HepG2 (cell line): ENCODE data around the gene ZNRD2. TPM values are rescaled to one million over a fixed set of nuclear protein-coding genes. Genes with fewer than 3 reads are reported as not detected.

Experiments
- CC2D1A ChIP-seq: sonication (generic); formaldehyde crosslinking; IDR thresholded peaks from 2 replicates; pipeline ENCODE4 v1.8.1; 2023; ENCODE audit warnings: mild to moderate bottlenecking, missing genetic modification reagents
- HNF4A ChIP-seq: sonication (generic); formaldehyde crosslinking; IDR thresholded peaks from 2 replicates; pipeline ENCODE4 v1.4.0; 2020; ENCODE audit warnings: missing genetic modification reagents
- ISX ChIP-seq: sonication (generic); formaldehyde crosslinking; conservative IDR thresholded peaks from 2 replicates; pipeline ENCODE4 v1.5.0; 2020; ENCODE audit warnings: missing genetic modification reagents
- SMAD1 ChIP-seq: sonication (generic); formaldehyde crosslinking; IDR thresholded peaks from 2 replicates; pipeline ENCODE4 v1.4.0; 2020; ENCODE audit warnings: missing genetic modification reagents, low read depth, mild to moderate bottlenecking, borderline replicate concordance
- SRY ChIP-seq: sonication (generic); formaldehyde crosslinking; IDR thresholded peaks from 2 replicates; pipeline ENCODE4 v1.8.0; 2022; ENCODE audit warnings: mild to moderate bottlenecking, missing genetic modification reagents
- STAG1 ChIP-seq: sonication (generic); formaldehyde crosslinking; IDR thresholded peaks from 2 replicates; pipeline ENCODE4 v1.4.0; 2020; ENCODE audit warnings: missing genetic modification reagents
- TAF1 ChIP-seq: sonication (generic); formaldehyde crosslinking; IDR thresholded peaks from 2 replicates; pipeline ENCODE4 v1.4.0; 2020; ENCODE audit warnings: missing genetic modification reagents
- THRA ChIP-seq: sonication (generic); formaldehyde crosslinking; IDR thresholded peaks from 2 replicates; pipeline ENCODE4 v1.4.0; 2020; ENCODE audit warnings: missing genetic modification reagents, borderline replicate concordance
- ZFP36L2 ChIP-seq: sonication (generic); formaldehyde crosslinking; IDR thresholded peaks from 2 replicates; pipeline ENCODE4 v1.4.0; 2020; ENCODE audit warnings: missing genetic modification reagents
- ZNF12 ChIP-seq: sonication (generic); formaldehyde crosslinking; IDR thresholded peaks from 2 replicates; pipeline ENCODE4 v1.5.0; 2020; ENCODE audit warnings: missing genetic modification reagents
- ZNF564 ChIP-seq: sonication (generic); formaldehyde crosslinking; IDR thresholded peaks from 2 replicates; pipeline ENCODE4 v1.8.1; 2023; ENCODE audit warnings: mild to moderate bottlenecking, missing genetic modification reagents
- ZNF609 ChIP-seq: sonication (generic); formaldehyde crosslinking; IDR thresholded peaks from 2 replicates; pipeline ENCODE4 v1.4.0; 2020; ENCODE audit warnings: mild to moderate bottlenecking, missing genetic modification reagents, borderline replicate concordance
- ZSCAN5A ChIP-seq: sonication (generic); formaldehyde crosslinking; IDR thresholded peaks from 2 replicates; pipeline ENCODE4 v1.8.0; 2022; ENCODE audit warnings: mild to moderate bottlenecking, missing genetic modification reagents, borderline replicate concordance
- polyA plus RNA-seq, 8 experiments: library from polyadenylated mRNA; depleted of rRNA in 3 of 8; stranded (reverse) in 7 of 8; unstranded in 1 of 8; fragments of >200 nt; fragmentation: Illumina TruSeq in 4 of 8; extraction: Trizol in 4 of 8; gene quantifications; 2 replicates each; pipeline versions ENCODE4 v1.2.1 to v1.2.3, GENCODE V29; 2011 to 2016; ENCODE audit warnings: low read depth in 4 of 8, missing spikeins in 1 of 8, mixed read lengths in 1 of 8; ENCODE audit not compliant: insufficient read depth in 1 of 8
- total RNA-seq, 5 experiments: library from RNA; depleted of rRNA; stranded (reverse); fragments of >200 nt; fragmentation: Illumina TruSeq; extraction: Trizol; gene quantifications; 2 replicates each; pipeline ENCODE4 v1.2.3, GENCODE V29; 2016; ENCODE audit warnings: low read depth in 1 of 5
- TF ChIP-seq, protein P1 (sequence below): sonication (generic); formaldehyde crosslinking; IDR thresholded peaks from 2 replicates; pipeline ENCODE4 v1.5.1; 2020; ENCODE audit warnings: mild to moderate bottlenecking, moderate library complexity, missing genetic modification reagents
- TF ChIP-seq, protein P2 (sequence below): sonication (generic); formaldehyde crosslinking; IDR thresholded peaks from 2 replicates; pipeline ENCODE4 v1.5.0; 2020; ENCODE audit warnings: missing genetic modification reagents
- TF ChIP-seq, protein P3 (sequence below): conservative IDR thresholded peaks from 2 replicates; pipeline ENCODE4 v1.6.1; 2018; ENCODE audit warnings: missing genetic modification reagents

Gene ZNRD2
- total and polyA plus RNA-seq, 2 of the 13 experiments (the other 11 are each of a cell fraction or from before 2014, with no cell fraction given) = 29.2 to 34.0 TPM

- no peak for TF ChIP-seq ISX (CRISPR knock-in tag)
- TF ChIP-seq, protein P1, sequence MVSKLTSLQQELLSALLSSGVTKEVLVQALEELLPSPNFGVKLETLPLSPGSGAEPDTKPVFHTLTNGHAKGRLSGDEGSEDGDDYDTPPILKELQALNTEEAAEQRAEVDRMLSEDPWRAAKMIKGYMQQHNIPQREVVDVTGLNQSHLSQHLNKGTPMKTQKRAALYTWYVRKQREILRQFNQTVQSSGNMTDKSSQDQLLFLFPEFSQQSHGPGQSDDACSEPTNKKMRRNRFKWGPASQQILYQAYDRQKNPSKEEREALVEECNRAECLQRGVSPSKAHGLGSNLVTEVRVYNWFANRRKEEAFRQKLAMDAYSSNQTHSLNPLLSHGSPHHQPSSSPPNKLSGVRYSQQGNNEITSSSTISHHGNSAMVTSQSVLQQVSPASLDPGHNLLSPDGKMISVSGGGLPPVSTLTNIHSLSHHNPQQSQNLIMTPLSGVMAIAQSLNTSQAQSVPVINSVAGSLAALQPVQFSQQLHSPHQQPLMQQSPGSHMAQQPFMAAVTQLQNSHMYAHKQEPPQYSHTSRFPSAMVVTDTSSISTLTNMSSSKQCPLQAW = no peak
- TF ChIP-seq, protein P2, sequence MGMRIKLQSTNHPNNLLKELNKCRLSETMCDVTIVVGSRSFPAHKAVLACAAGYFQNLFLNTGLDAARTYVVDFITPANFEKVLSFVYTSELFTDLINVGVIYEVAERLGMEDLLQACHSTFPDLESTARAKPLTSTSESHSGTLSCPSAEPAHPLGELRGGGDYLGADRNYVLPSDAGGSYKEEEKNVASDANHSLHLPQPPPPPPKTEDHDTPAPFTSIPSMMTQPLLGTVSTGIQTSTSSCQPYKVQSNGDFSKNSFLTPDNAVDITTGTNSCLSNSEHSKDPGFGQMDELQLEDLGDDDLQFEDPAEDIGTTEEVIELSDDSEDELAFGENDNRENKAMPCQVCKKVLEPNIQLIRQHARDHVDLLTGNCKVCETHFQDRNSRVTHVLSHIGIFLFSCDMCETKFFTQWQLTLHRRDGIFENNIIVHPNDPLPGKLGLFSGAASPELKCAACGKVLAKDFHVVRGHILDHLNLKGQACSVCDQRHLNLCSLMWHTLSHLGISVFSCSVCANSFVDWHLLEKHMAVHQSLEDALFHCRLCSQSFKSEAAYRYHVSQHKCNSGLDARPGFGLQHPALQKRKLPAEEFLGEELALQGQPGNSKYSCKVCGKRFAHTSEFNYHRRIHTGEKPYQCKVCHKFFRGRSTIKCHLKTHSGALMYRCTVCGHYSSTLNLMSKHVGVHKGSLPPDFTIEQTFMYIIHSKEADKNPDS (CRISPR knock-in tag) = no peak
- TF ChIP-seq TAF1 (CRISPR knock-in tag) = peak; percentile 45; the same call in 1 of the 2 replicates
- 0 out of 2 replicates have a peak, but pooled peaks have one; percentile 29 for TF ChIP-seq ZNF609 (CRISPR knock-in tag)
- TF ChIP-seq ZSCAN5A (CRISPR knock-in tag) = no peak
- no peak for TF ChIP-seq THRA (CRISPR knock-in tag)
- TF ChIP-seq SRY (CRISPR knock-in tag) = 0 out of 2 replicates have a peak, but pooled peaks have one; percentile 26
- 0 out of 2 replicates have a peak, but pooled peaks have one; percentile 14 for TF ChIP-seq ZNF564
- 0 out of 2 replicates have a peak, but pooled peaks have one; percentile 19 for TF ChIP-seq ZNF12
- no peak for TF ChIP-seq STAG1 (CRISPR knock-in tag)
- TF ChIP-seq SMAD1 (CRISPR knock-in tag) = no peak
- TF ChIP-seq, protein P3, sequence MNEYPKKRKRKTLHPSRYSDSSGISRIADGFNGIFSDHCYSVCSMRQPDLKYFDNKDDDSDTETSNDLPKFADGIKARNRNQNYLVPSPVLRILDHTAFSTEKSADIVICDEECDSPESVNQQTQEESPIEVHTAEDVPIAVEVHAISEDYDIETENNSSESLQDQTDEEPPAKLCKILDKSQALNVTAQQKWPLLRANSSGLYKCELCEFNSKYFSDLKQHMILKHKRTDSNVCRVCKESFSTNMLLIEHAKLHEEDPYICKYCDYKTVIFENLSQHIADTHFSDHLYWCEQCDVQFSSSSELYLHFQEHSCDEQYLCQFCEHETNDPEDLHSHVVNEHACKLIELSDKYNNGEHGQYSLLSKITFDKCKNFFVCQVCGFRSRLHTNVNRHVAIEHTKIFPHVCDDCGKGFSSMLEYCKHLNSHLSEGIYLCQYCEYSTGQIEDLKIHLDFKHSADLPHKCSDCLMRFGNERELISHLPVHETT (CRISPR knock-in tag) = 0 out of 2 replicates have a peak, but pooled peaks have one; percentile 0
- no peak for TF ChIP-seq HNF4A (CRISPR knock-in tag)
- TF ChIP-seq ZFP36L2 (CRISPR knock-in tag) = no peak
- TF ChIP-seq CC2D1A = no peak
Observed at GRCh38 chr11:65615950-65616574, 45.8 kb downstream of the ZNRD2 start (continued).
